NCI-H1092 treated with DMSO at 0.1 percent for 48 hours (cell line): ENCODE measurements around the gene ATF5.

ENCODE experiments used
- DNase-seq: peaks from one replicate; lab custom pipeline; 2025; lab: John Stamatoyannopoulos, UW

Gene ATF5

GRCh38 chr19:49976496-49976895 is 47.5 kb downstream of the ATF5 start:
- no peak for DNase-seq

- DNase-seq: no peak
Measured at GRCh38 chr19:49977076-49977475, 48.1 kb downstream of the ATF5 start.

DNA sequence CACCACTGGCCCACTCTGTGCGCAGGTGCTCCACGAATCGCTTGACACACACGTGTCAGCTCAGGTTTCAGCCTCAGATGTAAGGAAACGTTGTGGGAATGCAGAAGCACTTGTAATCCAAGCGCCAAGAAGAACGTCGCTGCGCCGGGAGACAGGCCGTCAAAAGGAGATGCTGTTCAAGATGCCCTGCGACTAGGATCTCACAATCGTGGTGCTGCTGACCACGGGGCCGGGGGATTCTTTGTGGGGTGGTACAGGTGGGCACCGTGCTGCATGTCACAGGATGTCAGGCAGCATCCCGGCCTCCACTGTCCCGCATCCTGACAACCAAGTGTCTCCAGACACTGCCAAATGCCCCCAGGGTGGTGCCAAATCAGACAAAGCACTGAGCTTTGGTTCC is 48.9 kb downstream of the ATF5 start:
- DNase-seq: no peak

DNA sequence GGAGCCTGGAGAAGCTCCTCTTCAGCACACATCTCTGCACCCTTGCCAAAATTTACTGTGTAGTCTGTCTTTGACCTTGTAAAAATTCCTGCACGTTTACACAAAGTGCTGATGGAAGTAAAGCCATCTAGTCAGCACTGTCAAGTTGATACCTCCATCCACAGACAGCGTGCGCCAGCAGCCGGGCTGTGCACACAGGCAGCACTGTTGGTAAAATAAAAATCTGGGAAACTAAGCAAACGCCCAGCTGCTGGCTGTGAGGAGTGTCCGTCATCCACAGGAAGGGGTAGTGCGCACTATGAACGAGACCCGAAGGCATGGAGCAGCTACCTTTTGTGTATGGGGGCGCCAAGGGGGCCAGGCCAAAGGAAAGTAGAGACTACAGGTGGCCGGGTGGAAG is 49.3 kb downstream of the ATF5 start:
- DNase-seq: no peak

DNA sequence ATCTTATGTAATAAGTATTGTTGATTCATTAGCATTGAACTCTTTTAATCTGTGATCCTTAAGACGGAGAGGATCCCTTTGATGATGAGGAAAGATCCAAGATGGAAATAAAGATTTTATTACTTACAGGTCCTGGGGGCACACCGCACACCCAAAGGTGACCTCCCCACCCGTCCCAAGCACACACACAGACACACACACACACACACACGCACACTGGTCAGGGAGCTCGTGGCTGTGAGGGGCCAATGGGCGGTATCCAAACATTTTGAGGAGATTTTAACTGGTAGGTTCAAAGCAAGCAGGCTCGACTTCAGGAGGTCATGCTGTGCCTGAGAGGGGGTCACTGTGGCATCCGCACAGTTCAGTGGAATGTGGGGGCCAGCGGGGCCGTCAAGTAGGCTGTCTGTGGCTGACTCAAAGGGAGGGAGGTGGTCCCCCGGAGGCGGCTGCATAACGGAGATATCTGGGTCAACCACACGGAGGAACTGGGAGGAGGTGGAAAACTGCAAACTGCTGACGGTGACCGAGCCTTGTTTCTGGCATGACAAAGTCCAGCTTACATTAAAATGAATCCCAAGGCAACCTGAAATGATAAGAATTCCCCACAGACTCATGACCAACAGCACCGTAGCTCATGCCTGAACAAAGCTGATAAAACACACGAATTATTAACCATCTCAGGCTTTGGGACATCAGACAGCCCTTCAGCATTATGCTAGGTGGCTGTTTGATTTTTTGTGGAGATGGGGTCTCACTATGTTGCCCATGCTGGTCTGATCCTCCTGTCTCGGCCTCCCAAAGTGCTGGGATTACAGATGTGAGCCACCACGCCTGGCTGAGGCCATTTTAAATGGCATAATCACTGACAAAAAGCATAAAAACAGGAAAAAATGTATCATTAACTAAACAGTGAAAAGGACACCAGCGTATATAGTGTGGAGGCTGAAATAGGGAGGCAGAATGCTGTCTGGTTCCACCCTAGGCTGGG is 52.9 kb downstream of the ATF5 start:
- DNase-seq: no peak
